Measurements from ENCODE around the gene EPHB1. TPM values are rescaled to one million over a fixed set of nuclear protein-coding genes. Genes with fewer than 3 reads are reported as not detected.

Gene EPHB1
- total and polyA plus RNA-seq, 2 donors (not counting 3 experiments of a cell fraction or from before 2014, with no cell fraction given) = 1.3 to 5.2 TPM

- BruUV-seq (replicated peaks) = no TSS peak
- Histone ChIP-seq H3K36me3 (ENCODE audit: control insufficient read depth in 2 of 2, extremely low read depth in 1 of 2, insufficient read depth in 2 of 2, low read length in 2 of 2) (no peaks in the 10 kb centered on the region), H3K9me1 (replicated peaks; ENCODE audit: control insufficient read depth, extremely low read depth, insufficient read depth, low read length) (no peaks in the 10 kb centered on the region), H3K9me3 (replicated peaks; ENCODE audit: control insufficient read depth, insufficient read depth, low read length) (peaks cover 3% of the 10 kb centered on the region), H3K9ac (replicated peaks; ENCODE audit: extremely low read depth, insufficient read depth, low read length) (no peak overlapping the region), H4K20me1 (replicated peaks; ENCODE audit: control insufficient read depth, extremely low read depth, insufficient read depth, low read length) (no peaks in the 10 kb centered on the region), H3K79me2 (ENCODE audit: control insufficient read depth, insufficient read depth, low read length) (no peaks in the 10 kb centered on the region), H3K27me3 (ENCODE audit: control insufficient read depth in 2 of 2, insufficient read depth in 2 of 2, low read length in 2 of 2) (no peaks in the 10 kb centered on the region), H3K4me1 (ENCODE audit: control insufficient read depth, extremely low read depth, insufficient read depth, low read length) (no peaks in the 10 kb centered on the region), H3K4me2 (ENCODE audit: insufficient read depth, low read length) (no peak overlapping the region), H3K4me3 (replicated peaks in 1 of 3; ENCODE audit: insufficient read depth in 1 of 3, low read depth in 1 of 3, low read length in 3 of 3) (no peak overlapping the region), H3K27ac (ENCODE audit: insufficient read depth, low read depth, low read length) (no peak overlapping the region), H2AFZ (ENCODE audit: low read depth, low read length) (no peak overlapping the region)
- no peak for FAIRE-seq
- dilution Hi-C loops (cut with MboI; ENCODE audit: extremely low pct_ligation_motif_present, low sequenced_read_pairs) (no loop called here), intact Hi-C loops (cut with micrococcal nuclease) (no loop called here)
- ChIA-PET CTCF (no interaction called here), POLR2A (no interaction called here)
- TF ChIP-seq JUN (IDR thresholded peaks at IDR 0.05; ENCODE audit: borderline replicate concordance, insufficient read depth, insufficient read length, low read depth) (no peak), CTCF (IDR thresholded peaks at IDR 0.05; ENCODE audit: extremely low read depth in 1 of 2, insufficient read depth in 1 of 2, low read depth in 1 of 2, low read length in 2 of 2) (no peak)
- DNase-seq (ENCODE audit: low read depth, low spot score) = no peak
Observed at GRCh38 chr3:135136361-135137100, 341.5 kb downstream of the EPHB1 start.

- dilution Hi-C loops (cut with MboI; ENCODE audit: extremely low pct_ligation_motif_present, low sequenced_read_pairs) = no loop called here
- POLR2A ChIA-PET = no interaction called here
- no peak for DNase-seq (ENCODE audit: low read depth, low spot score)
Observed at GRCh38 chr3:135137296-135137695, 342.2 kb downstream of the EPHB1 start.

More at GRCh38 chr3:135137296-135137695, 342.2 kb downstream of the EPHB1 start:
- H3K27me3 ChIP-seq (ENCODE audit: control insufficient read depth in 2 of 2, insufficient read depth in 2 of 2, low read length in 2 of 2) = no peaks in the 10 kb centered on the region
- TF ChIP-seq MYC (IDR thresholded peaks at IDR 0.05; ENCODE audit: low read depth, low read length) = no peak
- no peak for TF ChIP-seq CTCF (IDR thresholded peaks at IDR 0.05; ENCODE audit: extremely low read depth in 1 of 2, insufficient read depth in 1 of 2, low read depth in 1 of 2, low read length in 2 of 2)
- TF ChIP-seq POLR2A (IDR thresholded peaks at IDR 0.05; ENCODE audit: low read depth, low read length) = no peak
- TF ChIP-seq MAX (IDR thresholded peaks at IDR 0.05; ENCODE audit: insufficient read depth, insufficient read length) = no peak
- TF ChIP-seq GATA2 (IDR thresholded peaks at IDR 0.05; ENCODE audit: insufficient read depth, insufficient read length, low read depth, low read length) = no peak
- TF ChIP-seq JUN (IDR thresholded peaks at IDR 0.05; ENCODE audit: borderline replicate concordance, insufficient read depth, insufficient read length, low read depth) = no peak
- no peak for TF ChIP-seq EZH2 (IDR thresholded peaks at IDR 0.05; ENCODE audit: borderline replicate concordance, low read depth, low read length, severe bottlenecking)
- no peak for TF ChIP-seq POLR2AphosphoS5 (IDR thresholded peaks at IDR 0.05; ENCODE audit: insufficient read depth, low read depth, low read length)
- TF ChIP-seq FOS (IDR thresholded peaks at IDR 0.05; ENCODE audit: borderline replicate concordance, insufficient read depth, low read length) = no peak
- intact Hi-C loops (cut with micrococcal nuclease) = no loop called here
- H3K4me1 ChIP-seq (ENCODE audit: control insufficient read depth, extremely low read depth, insufficient read depth, low read length) = no peaks in the 10 kb centered on the region
- H3K4me3 ChIP-seq (replicated peaks in 1 of 3; ENCODE audit: insufficient read depth in 1 of 3, low read depth in 1 of 3, low read length in 3 of 3) = no peak overlapping the region
- BruUV-seq (replicated peaks) = no TSS peak
- CTCF ChIA-PET = no interaction called here
- peaks cover 3% of the 10 kb centered on the region for H3K9me3 ChIP-seq (replicated peaks; ENCODE audit: control insufficient read depth, insufficient read depth, low read length)
- no peak for FAIRE-seq
- H3K4me2 ChIP-seq (ENCODE audit: insufficient read depth, low read length) = no peak overlapping the region
- no peak overlapping the region for H3K9ac ChIP-seq (replicated peaks; ENCODE audit: extremely low read depth, insufficient read depth, low read length)
- no peak overlapping the region for H3K27ac ChIP-seq (ENCODE audit: insufficient read depth, low read depth, low read length)
- H3K9me1 ChIP-seq (replicated peaks; ENCODE audit: control insufficient read depth, extremely low read depth, insufficient read depth, low read length) = no peaks in the 10 kb centered on the region
- no peaks in the 10 kb centered on the region for H3K79me2 ChIP-seq (ENCODE audit: control insufficient read depth, insufficient read depth, low read length)
- no peaks in the 10 kb centered on the region for H3K36me3 ChIP-seq (ENCODE audit: control insufficient read depth in 2 of 2, extremely low read depth in 1 of 2, insufficient read depth in 2 of 2, low read length in 2 of 2)
- no peaks in the 10 kb centered on the region for H4K20me1 ChIP-seq (replicated peaks; ENCODE audit: control insufficient read depth, extremely low read depth, insufficient read depth, low read length)
- no peak overlapping the region for H2AFZ ChIP-seq (ENCODE audit: low read depth, low read length)
